AG04450 (cell line): ENCODE data around the gene PRR33. TPM values are rescaled to one million over a fixed set of nuclear protein-coding genes. Genes with fewer than 3 reads are reported as not detected.

Experiments used
- CTCF ChIA-PET: fragments of 300-600, 350-600 bp; formaldehyde crosslinking; extraction: SDS; loops from one replicate; lab custom pipeline; 2022; ENCODE audit warnings: antibody characterized with exemption, inconsistent platforms; lab: Charles Lee
- POLR2A ChIA-PET: fragments of 350-600 bp; formaldehyde crosslinking; extraction: SDS; loops from one replicate; lab custom pipeline; 2021; ENCODE audit warnings: antibody characterized with exemption, inconsistent platforms; lab: Yijun Ruan, JAX
- DNase-seq: peaks from one replicate; pipeline ENCODE4 v3.0.0-alpha.2; 2011; ENCODE audit warnings: low read depth, low spot score
- H3K27ac ChIP-seq: one replicate; pipeline ENCODE4 v1.5.1; 2012; ENCODE audit warnings: low read depth, low read length, control low read depth
- H3K27me3 ChIP-seq: one replicate; pipeline ENCODE4 v1.6.0; 2012; ENCODE audit warnings: low read length; ENCODE audit not compliant: control insufficient read depth, insufficient read depth
- H3K4me3 ChIP-seq: 2 replicates; pipeline ENCODE4 v1.5.1; 2011; ENCODE audit warnings: mild to moderate bottlenecking, low read depth, low read length, control low read depth
- H3K9me3 ChIP-seq: 2 replicates; pipeline ENCODE4 v1.5.1; 2012; ENCODE audit warnings: low read length; ENCODE audit not compliant: control insufficient read depth, insufficient read depth
- CTCF ChIP-seq: IDR thresholded peaks from 2 replicates; pipeline ENCODE4 v1.5.1; 2011; ENCODE audit warnings: low read depth, low read length, control low read depth, inconsistent platforms
- polyA plus RNA-seq: library from polyadenylated mRNA; depleted of rRNA; stranded (reverse); fragments of >200 nt; gene quantifications from 2 replicates; pipeline ENCODE4 v1.2.3, GENCODE V29; 2011

The PRR33 gene
- polyA plus RNA-seq, 1 experiment = not detected

- no peak overlapping the region for H3K27ac ChIP-seq
- ChIA-PET CTCF (interaction anchor here (1.0 to 1.4 kb wide), 2 partner anchors 27 to 162 kb away, joined by 3 to 4 read pairs; no protein-coding TSS in a partner anchor), POLR2A (no interaction called here)
- no peak overlapping the region for H3K4me3 ChIP-seq
- H3K9me3 ChIP-seq = no peaks in the 10 kb centered on the region; the same call in 1 of the 2 replicates
- no peak for DNase-seq
- peaks cover 5% of the 10 kb centered on the region for H3K27me3 ChIP-seq
- TF ChIP-seq CTCF = no peak
Measured at GRCh38 chr11:1854949-1855885, 36.5 kb downstream of the PRR33 start.

GRCh38 chr11:1854132-1854948, 37.4 kb downstream of the PRR33 start:
- DNase-seq = no peak
- ChIA-PET POLR2A (no interaction called here), CTCF (interaction anchor here (0.6 to 0.7 kb wide), 2 partner anchors 21 to 28 kb away, joined by 3 read pairs; no protein-coding TSS in a partner anchor)
- Histone ChIP-seq H3K27me3 (peaks cover 5% of the 10 kb centered on the region), H3K4me3 (no peak overlapping the region), H3K9me3 (no peaks in the 10 kb centered on the region; the same call in 1 of the 2 replicates), H3K27ac (no peak overlapping the region)
- no peak for TF ChIP-seq CTCF

- no peak for TF ChIP-seq CTCF
- DNase-seq = no peak
- H3K27ac ChIP-seq = no peak overlapping the region
- ChIA-PET CTCF (interaction anchor here (0.6 to 2.0 kb wide), 3 partner anchors 21 to 298 kb away, joined by 3 to 7 read pairs (median 3); no protein-coding TSS in a partner anchor), POLR2A (no interaction called here)
- H3K9me3 ChIP-seq = no peaks in the 10 kb centered on the region; the same call in 1 of the 2 replicates
- no peak overlapping the region for H3K4me3 ChIP-seq
- peaks cover 5% of the 10 kb centered on the region for H3K27me3 ChIP-seq
Measured at GRCh38 chr11:1853376-1854131, 38.1 kb downstream of the PRR33 start.

GRCh38 chr11:1852877-1853276, 38.8 kb downstream of the PRR33 start, which contains the start of gene LSP1:
Gene LSP1, plus strand, starts transcription at chr11:1853084. Its CDS starts 61 bp downstream, at chr11:1853145.
- Histone ChIP-seq H3K27ac (no peak within 1 kb of the TSS), H3K9me3 (no peaks in the 10 kb centered on the region; the same call in 1 of the 2 replicates), H3K27me3 (peaks cover 5% of the 10 kb centered on the region), H3K4me3 (no peak within 1 kb of the TSS)
- POLR2A ChIA-PET = no interaction called here
- no peak for DNase-seq
- no peak for TF ChIP-seq CTCF
- CTCF ChIA-PET = interaction anchor here (2.0 kb wide), 1 partner anchor 299 kb away, joined by 7 read pairs; no protein-coding TSS in a partner anchor
